Astrocyte (in vitro differentiated cells and primary cell): ENCODE results near the gene WDR12. TPM values are rescaled to one million over a fixed set of nuclear protein-coding genes. Genes with fewer than 3 reads are reported as not detected.

Source experiments
- DNase-seq: peaks from one replicate; pipeline ENCODE4 v3.0.0-alpha.2; 2010; ENCODE audit warnings: low read depth
- FAIRE-seq: peaks from 2 replicates; lab custom pipeline; 2011; peaks lifted over from hg19 to GRCh38; lab: Jason Lieb, UNC
- H2AFZ ChIP-seq: 2 replicates; pipeline ENCODE4 v1.6.0; 2012; ENCODE audit warnings: low read depth, low read length, inconsistent platforms
- H3K27ac ChIP-seq: 2 replicates; pipeline ENCODE4 v1.5.1; 2011; ENCODE audit warnings: low read depth, low read length, inconsistent platforms
- H3K27me3 ChIP-seq: 2 replicates; pipeline ENCODE4 v1.6.0; 2011; ENCODE audit warnings: low read length, inconsistent platforms; ENCODE audit not compliant: insufficient read depth
- H3K36me3 ChIP-seq: 2 replicates; pipeline ENCODE4 v1.5.1; 2011; ENCODE audit warnings: low read length, inconsistent platforms; ENCODE audit not compliant: insufficient read depth
- H3K4me1 ChIP-seq: 2 replicates; pipeline ENCODE4 v1.5.1; 2011; ENCODE audit warnings: low read length, inconsistent platforms; ENCODE audit not compliant: insufficient read depth
- H3K4me2 ChIP-seq: 2 replicates; pipeline ENCODE4 v1.6.0; 2012; ENCODE audit warnings: low read length, inconsistent platforms
- H3K4me3 ChIP-seq: 2 replicates; pipeline ENCODE4 v1.5.1; 2011; ENCODE audit warnings: low read depth, mild to moderate bottlenecking, low read length, inconsistent platforms; ENCODE audit not compliant: insufficient read depth
- H3K79me2 ChIP-seq: 2 replicates; pipeline ENCODE4 v1.6.0; 2012; ENCODE audit warnings: mild to moderate bottlenecking, low read length, inconsistent platforms; ENCODE audit not compliant: insufficient read depth
- H3K9ac ChIP-seq: 2 replicates; pipeline ENCODE4 v1.6.0; 2012; ENCODE audit warnings: mild to moderate bottlenecking, low read length, inconsistent platforms
- H3K9me3 ChIP-seq: 2 replicates; pipeline ENCODE4 v1.5.1; 2012; ENCODE audit warnings: low read depth, mild to moderate bottlenecking, low read length, inconsistent platforms; ENCODE audit not compliant: insufficient read depth
- H4K20me1 ChIP-seq: 2 replicates; pipeline ENCODE4 v1.6.0; 2012; ENCODE audit warnings: low read length, inconsistent platforms; ENCODE audit not compliant: insufficient read depth
- H3K27ac Mint-ChIP-seq: one replicate; pipeline ENCODE4 v1.8.0; 2021; ENCODE audit warnings: mild to moderate bottlenecking, mixed read lengths; ENCODE audit not compliant: unreplicated experiment
- H3K27me3 Mint-ChIP-seq: one replicate; pipeline ENCODE4 v1.8.0; 2021; ENCODE audit warnings: low read depth, mixed read lengths; ENCODE audit not compliant: unreplicated experiment
- H3K36me3 Mint-ChIP-seq: one replicate; pipeline ENCODE4 v1.8.0; 2021; ENCODE audit warnings: low read depth, mixed read lengths; ENCODE audit not compliant: unreplicated experiment
- H3K4me1 Mint-ChIP-seq: one replicate; pipeline ENCODE4 v1.8.0; 2021; ENCODE audit warnings: low read depth, mixed read lengths; ENCODE audit not compliant: unreplicated experiment
- H3K4me3 Mint-ChIP-seq: one replicate; pipeline ENCODE4 v1.8.0; 2021; ENCODE audit warnings: mild to moderate bottlenecking, moderate library complexity, mixed read lengths; ENCODE audit not compliant: unreplicated experiment
- H3K9me3 Mint-ChIP-seq: one replicate; pipeline ENCODE4 v1.8.0; 2021; ENCODE audit warnings: mild to moderate bottlenecking, mixed read lengths; ENCODE audit not compliant: unreplicated experiment
- EZH2 ChIP-seq: IDR thresholded peaks from 2 replicates; pipeline ENCODE4 v1.6.1; 2012; ENCODE audit warnings: mild to moderate bottlenecking, low read length, inconsistent platforms; ENCODE audit not compliant: insufficient read depth
- total RNA-seq: library from RNA; stranded (reverse); gene quantifications from 2 replicates; pipeline ENCODE4 v1.2.1, GENCODE V29; 2021
- TF ChIP-seq, protein P1 (sequence below): IDR thresholded peaks from 2 replicates; pipeline ENCODE4 v1.5.1; 2011; ENCODE audit warnings: low read depth, mild to moderate bottlenecking, inconsistent platforms, low read length, moderate library complexity; ENCODE audit not compliant: insufficient read depth

Gene WDR12
- total RNA-seq, 1 donor from 2014 or later = 60.6 TPM

DNA sequence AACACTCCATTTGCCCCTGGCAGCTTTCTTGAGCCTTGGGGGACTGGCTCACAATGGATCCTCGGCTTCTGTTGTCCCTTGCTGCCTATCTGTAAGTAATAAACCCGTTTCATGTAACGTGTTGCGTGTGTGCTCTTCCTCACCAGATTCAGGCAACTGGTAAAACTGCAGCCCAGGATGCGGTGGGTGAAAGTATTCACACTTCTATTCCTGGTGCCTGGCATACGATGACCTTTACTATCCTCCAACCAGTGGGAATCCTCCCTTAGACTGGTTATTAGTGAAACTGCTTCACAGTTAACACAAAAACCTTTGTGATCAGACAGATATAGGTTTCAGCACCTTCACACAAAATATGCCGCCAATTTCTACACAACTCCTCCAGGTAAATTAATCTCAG lies 26.3 kb downstream of the WDR12 start:
- Mint-ChIP-seq H3K4me1 (no peaks in the 10 kb centered on the region), H3K27me3 (no peaks in the 10 kb centered on the region), H3K4me3 (no peak overlapping the region), H3K9me3 (no peaks in the 10 kb centered on the region), H3K36me3 (peaks cover 4% of the 10 kb centered on the region), H3K27ac (no peak overlapping the region)
- Histone ChIP-seq H3K36me3 (peaks cover 16% of the 10 kb centered on the region), H2AFZ (no peak overlapping the region), H3K27ac (no peak overlapping the region), H3K79me2 (no peaks in the 10 kb centered on the region), H4K20me1 (no peaks in the 10 kb centered on the region), H3K4me2 (no peak overlapping the region), H3K27me3 (no peaks in the 10 kb centered on the region), H3K4me1 (no peaks in the 10 kb centered on the region), H3K9me3 (no peaks in the 10 kb centered on the region), H3K4me3 (no peak overlapping the region), H3K9ac (no peak overlapping the region)
- TF ChIP-seq, protein P1, sequence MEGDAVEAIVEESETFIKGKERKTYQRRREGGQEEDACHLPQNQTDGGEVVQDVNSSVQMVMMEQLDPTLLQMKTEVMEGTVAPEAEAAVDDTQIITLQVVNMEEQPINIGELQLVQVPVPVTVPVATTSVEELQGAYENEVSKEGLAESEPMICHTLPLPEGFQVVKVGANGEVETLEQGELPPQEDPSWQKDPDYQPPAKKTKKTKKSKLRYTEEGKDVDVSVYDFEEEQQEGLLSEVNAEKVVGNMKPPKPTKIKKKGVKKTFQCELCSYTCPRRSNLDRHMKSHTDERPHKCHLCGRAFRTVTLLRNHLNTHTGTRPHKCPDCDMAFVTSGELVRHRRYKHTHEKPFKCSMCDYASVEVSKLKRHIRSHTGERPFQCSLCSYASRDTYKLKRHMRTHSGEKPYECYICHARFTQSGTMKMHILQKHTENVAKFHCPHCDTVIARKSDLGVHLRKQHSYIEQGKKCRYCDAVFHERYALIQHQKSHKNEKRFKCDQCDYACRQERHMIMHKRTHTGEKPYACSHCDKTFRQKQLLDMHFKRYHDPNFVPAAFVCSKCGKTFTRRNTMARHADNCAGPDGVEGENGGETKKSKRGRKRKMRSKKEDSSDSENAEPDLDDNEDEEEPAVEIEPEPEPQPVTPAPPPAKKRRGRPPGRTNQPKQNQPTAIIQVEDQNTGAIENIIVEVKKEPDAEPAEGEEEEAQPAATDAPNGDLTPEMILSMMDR = no peak
- no peak for TF ChIP-seq EZH2
- no peak for DNase-seq
- no peak for FAIRE-seq

DNA sequence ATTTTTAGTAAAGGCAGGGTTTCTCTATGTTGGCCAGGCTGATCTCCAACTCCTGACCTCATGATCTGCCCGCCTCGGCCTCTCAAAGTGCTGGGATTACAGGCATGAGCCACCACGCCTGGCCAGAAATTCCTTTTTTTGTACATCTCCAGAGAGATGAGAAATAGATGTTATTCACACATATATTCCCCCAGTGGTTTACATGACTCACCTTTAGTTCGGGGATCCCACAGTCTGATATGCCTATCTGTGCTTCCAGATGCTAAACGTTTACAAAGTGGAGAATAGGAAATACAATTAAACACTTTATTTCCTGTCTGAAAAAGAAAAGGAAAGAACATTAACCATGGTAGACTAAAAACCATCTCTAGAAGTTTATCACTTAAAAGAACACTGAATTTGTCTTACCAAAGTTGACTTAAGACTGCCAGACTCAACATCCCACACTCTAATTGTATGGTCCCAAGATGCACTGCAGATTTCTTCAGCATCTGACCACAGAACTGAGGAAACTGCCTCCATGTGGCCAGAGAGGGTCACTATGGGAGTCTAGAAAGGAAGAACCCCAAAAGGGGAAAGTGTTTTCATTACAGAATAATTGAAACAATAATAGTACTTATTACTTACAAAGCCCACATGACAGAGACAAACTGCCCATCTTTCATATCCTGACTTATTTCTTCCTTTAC lies 27.3 kb downstream of the WDR12 start:
- peak overlapping the region; percentile 23 for H3K9ac ChIP-seq
- H3K4me1 Mint-ChIP-seq = no peaks in the 10 kb centered on the region
- no peaks in the 10 kb centered on the region for H3K4me1 ChIP-seq
- H3K27me3 ChIP-seq = no peaks in the 10 kb centered on the region
- peak overlapping the region; percentile 3 for H3K4me2 ChIP-seq
- no peaks in the 10 kb centered on the region for H3K79me2 ChIP-seq
- no peaks in the 10 kb centered on the region for H4K20me1 ChIP-seq
- no peak for TF ChIP-seq EZH2
- TF ChIP-seq, protein P1 = no peak
- peak overlapping the region; percentile 13 for H3K27ac ChIP-seq
- H2AFZ ChIP-seq = no peak overlapping the region
- H3K9me3 Mint-ChIP-seq = no peaks in the 10 kb centered on the region
- no peak overlapping the region for H3K4me3 ChIP-seq
- H3K36me3 ChIP-seq = peaks cover 13% of the 10 kb centered on the region
- FAIRE-seq (peak; percentile 68), DNase-seq (peak; percentile 48)
- no peak overlapping the region for H3K4me3 Mint-ChIP-seq
- no peak overlapping the region for H3K27ac Mint-ChIP-seq
- no peaks in the 10 kb centered on the region for H3K9me3 ChIP-seq
- peaks cover 4% of the 10 kb centered on the region for H3K36me3 Mint-ChIP-seq
- H3K27me3 Mint-ChIP-seq = no peaks in the 10 kb centered on the region

DNA sequence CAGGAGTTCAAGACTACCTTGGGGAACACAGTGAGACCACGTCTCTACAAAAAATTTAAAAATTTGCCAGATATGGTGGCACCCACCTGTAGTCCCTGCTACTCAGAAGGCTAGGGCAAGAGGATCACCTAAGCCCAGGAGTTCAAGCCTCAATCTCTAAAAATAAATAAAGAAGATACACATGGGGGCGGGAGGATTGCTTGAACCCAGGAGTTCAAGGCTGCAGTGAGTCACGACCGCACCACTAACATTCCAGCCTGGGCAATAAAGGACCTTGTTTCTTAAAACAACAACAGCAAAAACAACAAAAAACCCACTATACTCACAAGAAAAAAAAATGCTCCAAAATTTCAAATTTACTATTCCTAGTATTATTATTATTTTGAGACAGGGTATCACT lies 29.9 kb downstream of the WDR12 start:
- no peak overlapping the region for H2AFZ ChIP-seq
- no peaks in the 10 kb centered on the region for H3K27me3 ChIP-seq
- H3K4me3 ChIP-seq = no peak overlapping the region
- no peaks in the 10 kb centered on the region for H3K27me3 Mint-ChIP-seq
- no peaks in the 10 kb centered on the region for H3K4me1 ChIP-seq
- no peaks in the 10 kb centered on the region for H3K4me1 Mint-ChIP-seq
- H3K36me3 Mint-ChIP-seq = peaks cover 4% of the 10 kb centered on the region
- no peaks in the 10 kb centered on the region for H3K79me2 ChIP-seq
- DNase-seq (no peak), FAIRE-seq (no peak)
- H3K4me3 Mint-ChIP-seq = no peak overlapping the region
- H3K9me3 ChIP-seq = no peaks in the 10 kb centered on the region
- no peaks in the 10 kb centered on the region for H4K20me1 ChIP-seq
- H3K27ac ChIP-seq = no peak overlapping the region
- no peak overlapping the region for H3K27ac Mint-ChIP-seq
- H3K4me2 ChIP-seq = no peak overlapping the region
- TF ChIP-seq, protein P1 = no peak
- TF ChIP-seq EZH2 = no peak
- H3K9ac ChIP-seq = no peak overlapping the region
- H3K36me3 ChIP-seq = peaks cover 15% of the 10 kb centered on the region
- no peaks in the 10 kb centered on the region for H3K9me3 Mint-ChIP-seq
